GM13977 (cell line): ENCODE data around the gene MED17.
"Not testable (repeated sequence)": the region's sequence is repeated elsewhere in the genome, so short reads cannot be mapped to it uniquely, and the experiment has no call there.

Source experiments
- DNase-seq: peaks from one replicate; pipeline ENCODE4 v3.0.0; 2012; ENCODE audit warnings: low spot score
- in situ Hi-C: fragments of 300-500 bp; cut with MboI; formaldehyde crosslinking; loops from one replicate; pipeline ENCODE4 v1.12.0; 2022; ENCODE audit warnings: low sequenced_read_pairs, low pct_unique_long_range_greater_than_20kb, mixed read lengths, inconsistent platforms; ENCODE audit not compliant: unreplicated experiment
- TF ChIP-seq, protein P1 (sequence below): IDR thresholded peaks from 2 replicates; pipeline ENCODE4 v1.5.1; 2012; ENCODE audit warnings: mild to moderate bottlenecking, control low read depth; ENCODE audit not compliant: insufficient read depth; ENCODE audit errors: extremely low read depth, missing control alignments

The MED17 gene

GRCh38 chr11:93757924-93758865 is 25.9 kb upstream of the MED17 start:
- in situ Hi-C loops, result no loop called here
- TF ChIP-seq, protein P1, sequence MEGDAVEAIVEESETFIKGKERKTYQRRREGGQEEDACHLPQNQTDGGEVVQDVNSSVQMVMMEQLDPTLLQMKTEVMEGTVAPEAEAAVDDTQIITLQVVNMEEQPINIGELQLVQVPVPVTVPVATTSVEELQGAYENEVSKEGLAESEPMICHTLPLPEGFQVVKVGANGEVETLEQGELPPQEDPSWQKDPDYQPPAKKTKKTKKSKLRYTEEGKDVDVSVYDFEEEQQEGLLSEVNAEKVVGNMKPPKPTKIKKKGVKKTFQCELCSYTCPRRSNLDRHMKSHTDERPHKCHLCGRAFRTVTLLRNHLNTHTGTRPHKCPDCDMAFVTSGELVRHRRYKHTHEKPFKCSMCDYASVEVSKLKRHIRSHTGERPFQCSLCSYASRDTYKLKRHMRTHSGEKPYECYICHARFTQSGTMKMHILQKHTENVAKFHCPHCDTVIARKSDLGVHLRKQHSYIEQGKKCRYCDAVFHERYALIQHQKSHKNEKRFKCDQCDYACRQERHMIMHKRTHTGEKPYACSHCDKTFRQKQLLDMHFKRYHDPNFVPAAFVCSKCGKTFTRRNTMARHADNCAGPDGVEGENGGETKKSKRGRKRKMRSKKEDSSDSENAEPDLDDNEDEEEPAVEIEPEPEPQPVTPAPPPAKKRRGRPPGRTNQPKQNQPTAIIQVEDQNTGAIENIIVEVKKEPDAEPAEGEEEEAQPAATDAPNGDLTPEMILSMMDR, result no peak
- no peak for DNase-seq

DNA sequence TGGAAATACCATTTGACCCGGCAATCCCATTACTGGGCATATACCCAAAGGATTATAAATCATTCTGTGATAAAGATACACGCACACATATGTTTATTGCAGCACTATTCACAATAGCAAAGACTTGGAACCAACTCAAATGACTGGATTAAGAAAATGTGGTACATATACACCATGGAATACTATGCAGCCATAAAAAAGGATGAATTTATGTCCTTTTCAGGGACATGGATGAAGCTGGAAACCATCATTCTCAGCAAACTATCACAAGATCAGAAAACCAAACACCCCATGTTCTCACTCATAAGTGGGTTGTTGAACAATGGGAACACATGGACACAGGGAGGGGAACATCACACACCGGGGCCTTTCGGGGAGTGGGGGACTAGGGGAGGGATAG is 25.0 kb upstream of the MED17 start:
- in situ Hi-C loops, result not testable (repeated sequence)

GRCh38 chr11:93761910-93762309 is 22.2 kb upstream of the MED17 start:
- in situ Hi-C loops, result no loop called here
- TF ChIP-seq, protein P1, result no peak
- DNase-seq, result no peak

More for the DNA sequence above, 25.0 kb upstream of the MED17 start:
- DNase-seq, result not testable (repeated sequence)

GRCh38 chr11:93765551-93765950 is 18.5 kb upstream of the MED17 start:
- TF ChIP-seq, protein P1, result no peak
- in situ Hi-C loops, result no loop called here
- DNase-seq, result no peak

GRCh38 chr11:93766504-93766903 is 17.6 kb upstream of the MED17 start:
- in situ Hi-C loops, result no loop called here

DNA sequence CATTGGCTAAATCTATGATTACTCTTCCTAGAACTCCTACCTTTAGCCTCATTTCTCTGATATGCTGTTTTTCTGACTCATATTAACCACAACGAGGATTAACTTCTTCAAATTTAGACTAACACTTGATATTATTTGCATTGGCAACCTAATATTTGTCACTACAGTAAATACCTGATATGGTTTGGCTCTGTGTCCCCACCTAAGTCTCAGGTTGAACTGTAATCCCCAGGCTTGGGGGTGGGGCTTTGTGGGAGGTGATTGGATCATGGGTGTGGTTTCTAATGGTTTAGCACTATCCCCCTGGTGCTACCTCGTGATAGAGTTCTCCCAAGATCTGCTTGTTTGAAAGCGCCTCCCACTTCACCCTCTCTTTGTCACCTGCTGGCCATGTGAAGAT is 17.1 kb upstream of the MED17 start:
- in situ Hi-C loops, result no loop called here
- TF ChIP-seq, protein P1, result no peak
- no peak for DNase-seq

More at GRCh38 chr11:93766504-93766903, 17.6 kb upstream of the MED17 start:
- DNase-seq, result no peak
- TF ChIP-seq, protein P1, result no peak

DNA sequence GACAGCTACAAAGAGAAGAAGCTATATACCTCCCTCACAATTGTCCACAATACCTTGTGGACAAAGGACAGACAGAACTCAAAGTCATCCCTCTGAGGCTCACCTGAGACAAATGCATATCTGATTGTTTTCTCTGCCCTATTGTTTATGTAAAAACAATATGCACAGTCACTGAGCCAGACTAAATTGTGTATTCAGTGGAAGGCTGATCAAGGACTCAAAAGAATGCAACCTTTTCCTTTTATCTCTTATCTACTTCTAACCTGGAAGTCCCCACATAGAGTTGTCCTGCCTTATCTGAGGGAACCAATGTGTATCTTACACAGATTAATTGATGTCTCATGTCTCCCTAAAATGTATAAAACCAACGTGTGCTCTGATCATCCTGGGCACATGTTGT is 13.9 kb upstream of the MED17 start:
- no peak for DNase-seq
- in situ Hi-C loops, result no loop called here
- TF ChIP-seq, protein P1, result no peak
